NCI-H774 (cell line): ENCODE results near the gene SAYSD1.
"Not testable (repeated sequence)": the region's sequence is repeated elsewhere in the genome, so short reads cannot be mapped to it uniquely, and the experiment has no call there.

Experiments
- DNase-seq: peaks from one replicate; lab custom pipeline; 2025; lab: John Stamatoyannopoulos, UW

The SAYSD1 gene

GRCh38 chr6:39114704-39115599, at the start of gene SAYSD1:
Gene SAYSD1 (minus strand): TSS chr6:39115186. CDS start chr6:39115089, 97 bp downstream.
- peak; percentile 92 for DNase-seq

GRCh38 chr6:39157511-39157910, 42.5 kb upstream of the SAYSD1 start:
- peak; percentile 5 for DNase-seq

- peak; percentile 4 for DNase-seq
These were observed 41.8 kb upstream of the SAYSD1 start for GRCh38 chr6:39156801-39157200.

- no peak for DNase-seq
These were observed 39.7 kb upstream of the SAYSD1 start for GRCh38 chr6:39154705-39155104.

- DNase-seq, result no peak
These were observed 38.9 kb upstream of the SAYSD1 start for GRCh38 chr6:39153766-39154397.

GRCh38 chr6:39152262-39152661, 37.3 kb upstream of the SAYSD1 start:
- no peak for DNase-seq

GRCh38 chr6:39151211-39151610, 36.2 kb upstream of the SAYSD1 start:
- no peak for DNase-seq

- DNase-seq, result no peak
These were observed 29.6 kb upstream of the SAYSD1 start for GRCh38 chr6:39144481-39145173.

GRCh38 chr6:39143238-39143930, 28.4 kb upstream of the SAYSD1 start:
- DNase-seq, result no peak

GRCh38 chr6:39140556-39141167, 25.7 kb upstream of the SAYSD1 start:
- DNase-seq, result no peak

- DNase-seq, result no peak
These were observed 22.3 kb upstream of the SAYSD1 start for GRCh38 chr6:39137245-39137644.

GRCh38 chr6:39136207-39136606, 21.2 kb upstream of the SAYSD1 start:
- not testable (repeated sequence) for DNase-seq

GRCh38 chr6:39134761-39135160, 19.8 kb upstream of the SAYSD1 start:
- DNase-seq, result not testable (repeated sequence)

GRCh38 chr6:39130691-39131090, 15.7 kb upstream of the SAYSD1 start:
- no peak for DNase-seq

- DNase-seq, result no peak
These were observed 13.8 kb upstream of the SAYSD1 start for GRCh38 chr6:39128832-39129231.

GRCh38 chr6:39128106-39128505, 13.1 kb upstream of the SAYSD1 start:
- no peak for DNase-seq

GRCh38 chr6:39124114-39124513, 9.1 kb upstream of the SAYSD1 start:
- DNase-seq, result no peak

GRCh38 chr6:39118921-39119320, 3.9 kb upstream of the SAYSD1 start:
- DNase-seq, result no peak

GRCh38 chr6:39114388-39114703, 640 bp downstream of the SAYSD1 start:
- DNase-seq, result no peak

- DNase-seq, result no peak
These were observed 1.2 kb downstream of the SAYSD1 start for GRCh38 chr6:39113788-39114187.

- no peak for DNase-seq
These were observed 3.7 kb downstream of the SAYSD1 start for GRCh38 chr6:39111280-39111679.
